Panc1 (cell line): ENCODE data around the gene SASH3. TPM values are rescaled to one million over a fixed set of nuclear protein-coding genes. Genes with fewer than 3 reads are reported as not detected.

Source experiments
- ATAC-seq: fragments of 200-7000 bp; cut with Tn5 transposase; 2 replicates; pipeline ENCODE4 v1.9.1; 2020; ENCODE audit warnings: mild to moderate bottlenecking, moderate library complexity
- BruUV-seq: library from RNA; stranded (reverse); fragments of 400-500 nt; replicated peaks from 2 replicates; lab custom pipeline; 2021; lab: Mats Ljungman, UMichigan
- CTCF ChIA-PET: fragments of 300-600 bp; sonication (Branson Sonifier 250); formaldehyde crosslinking; loops from one replicate; lab custom pipeline; 2022; ENCODE audit warnings: antibody characterized with exemption; lab: Charles Lee
- POLR2A ChIA-PET: fragments of 300-600 bp; sonication (Branson Sonifier 250); formaldehyde crosslinking; loops from one replicate; lab custom pipeline; 2022; ENCODE audit warnings: antibody characterized with exemption; lab: Charles Lee
- DNase-seq: peaks from one replicate; pipeline ENCODE4 v3.0.0-alpha.2; 2010; ENCODE audit warnings: low read depth, low spot score
- H3K27ac ChIP-seq: 2 replicates; pipeline ENCODE4 v1.5.1; 2011; ENCODE audit warnings: mild to moderate bottlenecking, low read length, inconsistent platforms
- H3K27me3 ChIP-seq: fragments of 200-500 bp; sonication (Bioruptor generic); 2 replicates; pipeline ENCODE4 v1.6.0; 2014; ENCODE audit warnings: low read length, inconsistent platforms; ENCODE audit not compliant: control insufficient read depth, insufficient read depth
- H3K36me3 ChIP-seq: fragments of 200-500 bp; sonication (Bioruptor generic); 2 replicates; pipeline ENCODE4 v1.5.1; 2014; ENCODE audit warnings: inconsistent platforms, mild to moderate bottlenecking, low read length, moderate library complexity; ENCODE audit not compliant: control insufficient read depth, insufficient read depth
- H3K4me1 ChIP-seq: 2 replicates; pipeline ENCODE4 v1.5.1; 2011; ENCODE audit warnings: inconsistent platforms, mild to moderate bottlenecking, low read length, moderate library complexity; ENCODE audit not compliant: control insufficient read depth, insufficient read depth
- H3K4me3 ChIP-seq, 2 experiments: 2 replicates each; pipeline ENCODE4 v1.5.1; 2011 to 2012; ENCODE audit warnings: low read depth in 2 of 2, low read length in 2 of 2, mild to moderate bottlenecking in 2 of 2, inconsistent platforms in 1 of 2, moderate library complexity in 1 of 2
- H3K9me3 ChIP-seq: fragments of 200-500 bp; sonication (Bioruptor generic); 2 replicates; pipeline ENCODE4 v1.5.1; 2014; ENCODE audit warnings: low read depth, mild to moderate bottlenecking, inconsistent platforms, low read length, moderate library complexity; ENCODE audit not compliant: control insufficient read depth, insufficient read depth
- POLR2AphosphoS5 ChIP-seq: IDR thresholded peaks from 2 replicates; pipeline ENCODE4 v1.6.1; 2012; ENCODE audit warnings: mild to moderate bottlenecking, low read depth, low read length, moderate library complexity
- SIN3A ChIP-seq: IDR thresholded peaks from 2 replicates; pipeline ENCODE4 v1.6.1; 2012; ENCODE audit warnings: low read depth, mild to moderate bottlenecking, low read length, moderate library complexity, borderline replicate concordance; ENCODE audit not compliant: insufficient read depth
- TCF7L2 ChIP-seq: IDR thresholded peaks from 2 replicates; pipeline ENCODE4 v1.6.1; 2011; ENCODE audit warnings: mild to moderate bottlenecking, low read depth, low read length, inconsistent platforms
- in situ Hi-C: cut with HindIII; loops from 2 replicates; pipeline ENCODE4 v1.10.0; 2016; ENCODE audit warnings: low sequenced_read_pairs, low pct_unique_long_range_greater_than_20kb
- intact Hi-C: fragments of 100-400 bp; cut with micrococcal nuclease; formaldehyde crosslinking; loops from one replicate; pipeline ENCODE4 v1.10.0; 2022; ENCODE audit not compliant: unreplicated experiment
- total RNA-seq: library from RNA; stranded (reverse); gene quantifications from one replicate; pipeline ENCODE4 v1.2.1, GENCODE V29; 2021; ENCODE audit not compliant: unreplicated experiment
- TF ChIP-seq, protein P1 (sequence below), 2 experiments: IDR thresholded peaks; 2 replicates each; pipeline ENCODE4 v1.6.1; 2011 to 2012; ENCODE audit warnings: low read depth in 2 of 2, control low read depth in 1 of 2, low read length in 1 of 2, mild to moderate bottlenecking in 1 of 2, moderate library complexity in 1 of 2; ENCODE audit not compliant: insufficient read depth in 1 of 2
- TF ChIP-seq, protein P2 (sequence below): fragments of 450-650 bp; IDR thresholded peaks from 2 replicates; pipeline ENCODE4 v1.5.1; 2017; ENCODE audit warnings: mild to moderate bottlenecking

The SASH3 gene
- total RNA-seq, 1 experiment from 2014 or later = 0.33 TPM

DNA sequence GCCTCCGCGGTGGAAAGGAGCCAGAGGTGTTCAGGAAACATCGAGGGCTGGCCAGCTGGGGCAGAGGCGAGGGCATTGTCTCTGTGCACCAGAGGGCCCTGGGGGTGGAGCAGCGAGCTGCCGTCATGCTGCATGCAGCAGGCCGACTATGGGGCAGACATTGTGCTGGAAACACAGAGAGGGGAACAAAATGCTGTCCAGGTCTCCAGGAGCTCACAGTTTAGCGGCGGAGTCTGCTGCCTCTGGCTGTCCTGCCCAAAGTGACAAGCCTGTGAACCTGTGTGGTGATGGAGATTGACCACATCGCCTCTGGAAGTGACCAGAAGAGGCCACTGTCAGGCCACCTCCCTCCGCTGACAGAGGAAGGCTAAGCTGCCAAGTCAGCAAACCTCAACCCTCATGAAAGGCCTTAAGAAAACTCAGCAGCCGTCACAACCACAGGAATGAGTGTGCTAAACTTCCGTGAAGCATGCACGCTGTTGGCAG is 20.1 kb upstream of the SASH3 start:
- intact Hi-C loops = no loop called here

DNA sequence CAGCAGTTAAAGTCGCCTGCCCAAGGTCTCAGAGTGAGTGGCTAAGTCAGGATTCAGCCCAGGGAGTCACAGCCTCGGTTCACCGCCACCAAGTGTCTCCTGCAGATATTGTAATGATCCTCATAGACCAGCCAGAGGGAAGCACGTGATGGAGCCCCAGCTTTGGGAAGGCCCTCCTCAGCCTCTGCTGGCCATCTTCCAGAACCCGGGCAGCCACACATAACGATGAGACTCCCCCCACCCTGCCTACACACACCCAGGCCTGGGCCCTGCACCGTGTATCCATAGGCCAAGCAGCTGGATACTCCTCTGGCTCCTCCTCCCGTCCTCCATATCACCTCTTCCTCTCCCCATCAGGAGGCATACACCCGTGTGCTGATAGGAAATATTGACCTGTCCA is 19.6 kb upstream of the SASH3 start:
- no peaks in the 10 kb centered on the region for H3K27me3 ChIP-seq
- TF ChIP-seq SIN3A = no peak
- TF ChIP-seq, protein P1, sequence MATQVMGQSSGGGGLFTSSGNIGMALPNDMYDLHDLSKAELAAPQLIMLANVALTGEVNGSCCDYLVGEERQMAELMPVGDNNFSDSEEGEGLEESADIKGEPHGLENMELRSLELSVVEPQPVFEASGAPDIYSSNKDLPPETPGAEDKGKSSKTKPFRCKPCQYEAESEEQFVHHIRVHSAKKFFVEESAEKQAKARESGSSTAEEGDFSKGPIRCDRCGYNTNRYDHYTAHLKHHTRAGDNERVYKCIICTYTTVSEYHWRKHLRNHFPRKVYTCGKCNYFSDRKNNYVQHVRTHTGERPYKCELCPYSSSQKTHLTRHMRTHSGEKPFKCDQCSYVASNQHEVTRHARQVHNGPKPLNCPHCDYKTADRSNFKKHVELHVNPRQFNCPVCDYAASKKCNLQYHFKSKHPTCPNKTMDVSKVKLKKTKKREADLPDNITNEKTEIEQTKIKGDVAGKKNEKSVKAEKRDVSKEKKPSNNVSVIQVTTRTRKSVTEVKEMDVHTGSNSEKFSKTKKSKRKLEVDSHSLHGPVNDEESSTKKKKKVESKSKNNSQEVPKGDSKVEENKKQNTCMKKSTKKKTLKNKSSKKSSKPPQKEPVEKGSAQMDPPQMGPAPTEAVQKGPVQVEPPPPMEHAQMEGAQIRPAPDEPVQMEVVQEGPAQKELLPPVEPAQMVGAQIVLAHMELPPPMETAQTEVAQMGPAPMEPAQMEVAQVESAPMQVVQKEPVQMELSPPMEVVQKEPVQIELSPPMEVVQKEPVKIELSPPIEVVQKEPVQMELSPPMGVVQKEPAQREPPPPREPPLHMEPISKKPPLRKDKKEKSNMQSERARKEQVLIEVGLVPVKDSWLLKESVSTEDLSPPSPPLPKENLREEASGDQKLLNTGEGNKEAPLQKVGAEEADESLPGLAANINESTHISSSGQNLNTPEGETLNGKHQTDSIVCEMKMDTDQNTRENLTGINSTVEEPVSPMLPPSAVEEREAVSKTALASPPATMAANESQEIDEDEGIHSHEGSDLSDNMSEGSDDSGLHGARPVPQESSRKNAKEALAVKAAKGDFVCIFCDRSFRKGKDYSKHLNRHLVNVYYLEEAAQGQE (IDR thresholded peaks at IDR 0.05; ENCODE audit: insufficient read depth in 1 of 2, low read depth in 2 of 2, low read length in 1 of 2) = no peak
- no peak for TF ChIP-seq POLR2AphosphoS5
- TF ChIP-seq TCF7L2 = no peak
- TF ChIP-seq, protein P2, sequence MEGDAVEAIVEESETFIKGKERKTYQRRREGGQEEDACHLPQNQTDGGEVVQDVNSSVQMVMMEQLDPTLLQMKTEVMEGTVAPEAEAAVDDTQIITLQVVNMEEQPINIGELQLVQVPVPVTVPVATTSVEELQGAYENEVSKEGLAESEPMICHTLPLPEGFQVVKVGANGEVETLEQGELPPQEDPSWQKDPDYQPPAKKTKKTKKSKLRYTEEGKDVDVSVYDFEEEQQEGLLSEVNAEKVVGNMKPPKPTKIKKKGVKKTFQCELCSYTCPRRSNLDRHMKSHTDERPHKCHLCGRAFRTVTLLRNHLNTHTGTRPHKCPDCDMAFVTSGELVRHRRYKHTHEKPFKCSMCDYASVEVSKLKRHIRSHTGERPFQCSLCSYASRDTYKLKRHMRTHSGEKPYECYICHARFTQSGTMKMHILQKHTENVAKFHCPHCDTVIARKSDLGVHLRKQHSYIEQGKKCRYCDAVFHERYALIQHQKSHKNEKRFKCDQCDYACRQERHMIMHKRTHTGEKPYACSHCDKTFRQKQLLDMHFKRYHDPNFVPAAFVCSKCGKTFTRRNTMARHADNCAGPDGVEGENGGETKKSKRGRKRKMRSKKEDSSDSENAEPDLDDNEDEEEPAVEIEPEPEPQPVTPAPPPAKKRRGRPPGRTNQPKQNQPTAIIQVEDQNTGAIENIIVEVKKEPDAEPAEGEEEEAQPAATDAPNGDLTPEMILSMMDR = no peak
- ChIA-PET CTCF (no interaction called here), POLR2A (no interaction called here)
- peaks cover 4% of the 10 kb centered on the region; the same call in 1 of the 2 replicates for H3K4me1 ChIP-seq
- ATAC-seq (peak; percentile 32; the same call in 1 of the 2 replicates), DNase-seq (no peak)
- H3K27ac ChIP-seq = no peak overlapping the region
- no TSS peak for BruUV-seq
- intact Hi-C loops (no loop called here), in situ Hi-C loops (no loop called here)
- H3K9me3 ChIP-seq = no peaks in the 10 kb centered on the region
- H3K36me3 ChIP-seq = no peaks in the 10 kb centered on the region
- H3K4me3 ChIP-seq = no peak overlapping the region

More for the DNA sequence above, 20.1 kb upstream of the SASH3 start:
- in situ Hi-C loops = no loop called here
- H3K4me1 ChIP-seq = peaks cover 4% of the 10 kb centered on the region; the same call in 1 of the 2 replicates
- no peaks in the 10 kb centered on the region for H3K36me3 ChIP-seq
- peak; percentile 71 for ATAC-seq
- TF ChIP-seq, protein P2 = no peak
- TF ChIP-seq TCF7L2 (no peak), POLR2AphosphoS5 (no peak), SIN3A (no peak)
- TF ChIP-seq, protein P1 (IDR thresholded peaks at IDR 0.05; ENCODE audit: insufficient read depth in 1 of 2, low read depth in 2 of 2, low read length in 1 of 2) = no peak
- H3K4me3 ChIP-seq = no peak overlapping the region
- no TSS peak for BruUV-seq
- CTCF ChIA-PET = no interaction called here
- no peaks in the 10 kb centered on the region for H3K27me3 ChIP-seq
- no peak for DNase-seq
- H3K9me3 ChIP-seq = no peaks in the 10 kb centered on the region
- no peak overlapping the region for H3K27ac ChIP-seq
- POLR2A ChIA-PET = no interaction called here
